HK-2 (cell line): ENCODE measurements around the gene SUFU.

Experiments
- DNase-seq: peaks from one replicate; pipeline ENCODE4 v3.0.0-alpha.2; 2018; ENCODE audit not compliant: unreplicated experiment

SUFU gene

GRCh38 chr10:102670871-102671434 is 167.2 kb downstream of the SUFU start:
- DNase-seq = no peak

GRCh38 chr10:102673236-102673818 is 169.6 kb downstream of the SUFU start:
- DNase-seq = no peak

GRCh38 chr10:102673819-102674511 is 170.2 kb downstream of the SUFU start:
- DNase-seq = no peak

- no peak for DNase-seq
These were observed 170.8 kb downstream of the SUFU start for GRCh38 chr10:102674566-102674965.

- DNase-seq = no peak
These were observed 171.4 kb downstream of the SUFU start for GRCh38 chr10:102675011-102675665.

GRCh38 chr10:102675666-102676533 is 172.1 kb downstream of the SUFU start:
- peak; percentile 91 for DNase-seq

DNA sequence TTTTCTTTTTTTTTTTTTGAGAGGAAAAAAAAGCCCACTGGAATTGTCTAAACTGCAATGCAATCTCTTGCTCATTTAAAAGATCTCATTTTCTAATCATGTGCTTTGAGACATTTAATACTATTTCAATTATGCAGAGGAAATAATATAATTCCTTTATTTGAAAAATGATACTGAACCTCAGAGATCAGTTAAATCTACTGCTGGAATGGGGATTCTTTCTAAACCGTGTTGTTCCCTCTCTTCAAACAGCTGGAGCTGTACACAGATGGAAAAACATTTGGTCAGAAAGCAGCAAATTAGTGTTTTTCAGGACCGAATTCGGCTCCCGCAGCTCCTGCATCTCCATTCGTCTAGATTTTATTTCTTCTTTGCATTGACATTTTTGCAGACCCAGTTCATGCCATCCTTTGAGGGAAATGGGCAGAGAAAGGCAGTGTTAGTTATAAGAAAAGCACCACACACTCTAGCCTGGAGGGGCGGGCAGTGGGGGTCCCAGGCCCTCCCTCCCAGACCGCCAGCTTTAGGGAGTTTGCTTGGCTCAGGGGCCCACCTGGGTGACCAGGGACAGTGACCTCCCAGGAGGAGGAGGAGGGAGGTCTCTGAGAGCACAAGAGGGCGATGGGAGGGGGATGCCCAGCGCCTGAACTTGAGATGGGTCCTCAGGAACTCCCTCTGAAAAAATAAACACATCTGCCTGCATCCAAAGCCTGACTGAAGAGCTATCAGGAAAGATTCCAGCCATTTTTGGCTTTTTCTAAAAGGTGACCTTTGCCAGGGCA is 173.0 kb downstream of the SUFU start:
- no peak for DNase-seq

DNA sequence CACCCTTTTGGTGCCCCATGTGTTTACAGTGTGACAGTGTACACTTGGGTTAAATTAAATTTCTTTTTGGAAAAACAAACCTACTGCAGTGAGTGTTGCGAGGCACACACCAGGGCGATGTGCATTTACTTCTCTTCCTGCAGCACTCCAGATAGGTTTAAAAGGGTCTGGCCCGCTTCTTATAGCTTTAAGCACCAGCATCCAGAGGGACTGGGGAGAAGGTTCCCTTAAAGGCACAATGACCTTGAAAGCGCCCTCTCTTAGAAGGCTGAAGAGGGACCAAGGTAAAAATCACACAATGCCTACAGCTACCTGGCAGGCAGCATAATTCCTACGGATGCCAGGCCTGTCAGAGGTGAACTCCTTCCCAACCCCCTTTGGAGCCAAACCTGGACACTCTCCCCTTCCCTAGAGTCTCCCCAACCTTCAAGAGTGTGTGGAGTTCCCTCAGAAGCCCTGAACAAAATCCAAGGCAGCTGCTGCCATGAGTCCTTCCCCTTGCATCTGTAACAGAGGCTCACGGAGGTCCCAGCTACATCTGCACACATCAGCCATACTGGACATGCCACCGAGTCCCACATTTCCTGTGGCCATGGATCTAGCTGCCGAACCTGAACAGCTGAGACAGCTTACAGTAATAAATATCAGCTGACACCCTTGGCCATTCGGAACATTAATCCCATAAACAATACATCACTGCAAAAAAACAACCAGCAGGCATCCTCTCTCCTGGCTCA is 173.7 kb downstream of the SUFU start:
- no peak for DNase-seq

DNA sequence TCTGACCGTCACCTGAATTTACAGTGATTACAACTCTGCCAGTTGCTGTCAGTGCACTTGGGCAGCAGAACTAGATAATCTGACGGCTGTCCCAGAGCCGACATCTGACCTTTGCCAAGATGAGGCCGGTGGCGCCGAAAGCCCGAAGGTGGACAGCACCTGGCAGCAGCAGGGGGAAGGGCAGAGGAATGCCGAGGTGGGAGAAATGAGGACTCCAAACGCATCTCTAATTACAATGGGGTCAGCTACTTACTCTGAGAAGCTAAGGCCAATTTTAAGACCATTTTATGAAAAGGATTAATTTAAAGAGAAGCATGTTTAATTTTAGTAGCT is 174.3 kb downstream of the SUFU start:
- DNase-seq = no peak

DNA sequence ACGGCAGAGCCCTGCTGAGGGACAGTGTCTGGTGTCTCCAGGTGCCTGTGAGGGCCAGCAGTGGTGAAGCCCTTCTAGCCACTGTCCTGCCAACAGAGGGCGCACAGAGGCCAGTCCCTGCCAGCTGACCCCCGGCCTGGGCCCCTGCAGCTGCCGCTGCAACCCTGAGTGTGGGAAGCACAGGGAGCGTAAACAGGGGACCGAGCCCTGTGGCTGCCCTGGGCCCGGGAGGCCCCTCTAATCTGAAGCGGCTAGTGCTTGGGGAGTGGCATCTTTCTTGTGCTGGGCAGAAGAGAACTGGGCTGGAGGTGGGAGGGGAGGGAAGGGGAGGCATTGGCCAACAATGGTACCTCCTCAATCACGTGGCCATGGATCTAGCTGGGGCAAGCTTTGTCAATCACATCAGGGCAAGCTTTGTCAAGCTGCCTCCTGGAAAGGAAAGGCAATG is 175.1 kb downstream of the SUFU start:
- DNase-seq = peak; percentile 84

- no peak for DNase-seq
These were observed 175.8 kb downstream of the SUFU start for GRCh38 chr10:102679596-102679995.

GRCh38 chr10:102681696-102682095 is 177.9 kb downstream of the SUFU start:
- no peak for DNase-seq

DNA sequence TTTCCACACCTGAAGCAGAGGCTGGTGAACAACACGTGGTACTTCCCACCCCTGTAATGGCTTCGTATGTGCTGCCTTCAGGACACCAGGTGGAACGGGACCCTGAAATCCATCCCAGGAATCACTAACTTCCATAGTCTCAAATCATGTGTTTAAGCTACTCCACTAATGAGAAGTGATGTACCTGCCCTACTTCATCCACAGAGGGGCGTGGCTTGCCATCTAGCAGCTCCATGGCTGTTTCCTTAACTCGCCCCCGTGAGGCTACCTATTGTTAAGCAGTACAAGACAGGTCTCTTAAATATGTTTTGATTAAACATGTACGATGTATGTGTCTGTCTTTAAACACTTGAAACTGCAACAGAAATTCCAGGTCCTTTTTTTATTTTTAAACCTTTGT is 178.6 kb downstream of the SUFU start:
- no peak for DNase-seq

GRCh38 chr10:102682981-102683380 is 179.2 kb downstream of the SUFU start:
- no peak for DNase-seq
